HepG2 (cell line): ENCODE results near the gene KLF13. TPM values are rescaled to one million over a fixed set of nuclear protein-coding genes. Genes with fewer than 3 reads are reported as not detected.

ENCODE experiments used
- ATAC-seq: fragments of 200-7000 bp; cut with Tn5 transposase; 3 replicates; pipeline ENCODE4 v1.9.1; 2020; ENCODE audit warnings: mild to moderate bottlenecking, moderate library complexity
- BruUV-seq: library from RNA; stranded (reverse); fragments of 400-500 nt; replicated peaks from 2 replicates; lab custom pipeline; 2021; lab: Mats Ljungman, UMichigan
- CTCF ChIA-PET: fragments of 300-600 bp; formaldehyde crosslinking; extraction: SDS; loops from one replicate; lab custom pipeline; 2021; ENCODE audit warnings: low total read pairs, inconsistent platforms, low intra/inter-chr PET ratio; lab: Yijun Ruan, JAX
- POLR2A ChIA-PET: fragments of 350-600 bp; sonication (Branson Sonifier 250); formaldehyde crosslinking; loops from one replicate; lab custom pipeline; 2020; ENCODE audit warnings: antibody characterized with exemption, inconsistent platforms; lab: Yijun Ruan, JAX
- DNase-seq: peaks from one replicate; pipeline ENCODE4 v3.0.0-alpha.2; 2015; ENCODE audit warnings: low spot score
- FAIRE-seq: peaks from 3 replicates; lab custom pipeline; 2011; peaks lifted over from hg19 to GRCh38; lab: Jason Lieb, UNC
- H2AFZ ChIP-seq: one replicate; pipeline ENCODE4 v1.6.1; 2011; ENCODE audit warnings: low read length, inconsistent platforms
- H3K27ac ChIP-seq: fragments of 300-600 bp; 3 replicates; pipeline ENCODE4 v1.8.0; 2011; ENCODE audit warnings: mixed run types, mild to moderate bottlenecking, mixed read lengths, low read length, inconsistent platforms; ENCODE audit not compliant: insufficient read depth; ENCODE audit errors: extremely low read length
- H3K27me3 ChIP-seq, 2 experiments: fragments of 200-600 bp in 1 of 2; 2 replicates in 1 of 2; 3 replicates in 1 of 2; pipeline versions ENCODE4 v1.6.0 to v1.8.0; 2011; ENCODE audit warnings: low read length in 2 of 2, mild to moderate bottlenecking in 2 of 2, moderate library complexity in 2 of 2, inconsistent platforms in 1 of 2; ENCODE audit not compliant: insufficient read depth in 2 of 2, control insufficient read depth in 1 of 2
- H3K36me3 ChIP-seq, 2 experiments: fragments of 200-600 bp in 1 of 2; replicated peaks in 1 of 2; 2 replicates in 1 of 2; 3 replicates in 1 of 2; pipeline versions ENCODE4 v1.5.1 to v1.8.0; 2011; ENCODE audit warnings: low read length in 2 of 2, inconsistent platforms in 1 of 2; ENCODE audit not compliant: insufficient read depth in 2 of 2, control insufficient read depth in 1 of 2
- H3K4me1 ChIP-seq: 2 replicates; pipeline ENCODE4 v1.5.1; 2012; ENCODE audit warnings: low read length, inconsistent platforms; ENCODE audit not compliant: insufficient read depth
- H3K4me2 ChIP-seq: 2 replicates; pipeline ENCODE4 v1.6.0; 2011; ENCODE audit warnings: low read depth, low read length, inconsistent platforms
- H3K4me3 ChIP-seq, 3 experiments: fragments of 200-600 bp in 1 of 3; sonication (generic), shearing (Covaris generic) in 1 of 3; replicated peaks in 1 of 3; 2 replicates each; pipeline ENCODE4 v1.5.1; 2011 to 2016; ENCODE audit warnings: low read length in 3 of 3, inconsistent platforms in 2 of 3, low read depth in 2 of 3, mild to moderate bottlenecking in 2 of 3, control low read depth in 1 of 3, mixed read lengths in 1 of 3; ENCODE audit not compliant: insufficient read depth in 1 of 3
- H3K79me2 ChIP-seq: one replicate; pipeline ENCODE4 v1.6.1; 2011; ENCODE audit warnings: low read length, inconsistent platforms; ENCODE audit not compliant: insufficient read depth
- H3K9ac ChIP-seq: 2 replicates; pipeline ENCODE4 v1.6.0; 2011; ENCODE audit warnings: mild to moderate bottlenecking, low read depth, low read length, inconsistent platforms; ENCODE audit not compliant: insufficient read depth
- H3K9me3 ChIP-seq: 2 replicates; pipeline ENCODE4 v1.5.1; 2012; ENCODE audit warnings: mild to moderate bottlenecking, low read length
- H4K20me1 ChIP-seq: 2 replicates; pipeline ENCODE4 v1.6.0; 2011; ENCODE audit warnings: inconsistent platforms, mild to moderate bottlenecking, low read length, moderate library complexity; ENCODE audit not compliant: insufficient read depth
- ATF1 ChIP-seq: IDR thresholded peaks from 2 replicates; pipeline ENCODE4 v1.6.1; 2016; ENCODE audit warnings: mild to moderate bottlenecking, control low read depth
- KAT2B ChIP-seq: fragments of 150-350 bp; IDR thresholded peaks from 2 replicates; pipeline ENCODE4 v1.6.1; 2014; ENCODE audit warnings: low read depth, low read length, borderline replicate concordance
- TEF ChIP-seq: sonication (generic); formaldehyde crosslinking; IDR thresholded peaks from 2 replicates; pipeline ENCODE4 v1.5.0; 2020; ENCODE audit warnings: missing genetic modification reagents
- TRIM24 ChIP-seq: sonication (generic); formaldehyde crosslinking; IDR thresholded peaks from 2 replicates; pipeline ENCODE4 v1.8.0; 2022; ENCODE audit warnings: mild to moderate bottlenecking, missing genetic modification reagents
- ZBTB39 ChIP-seq: sonication (generic); formaldehyde crosslinking; IDR thresholded peaks from 2 replicates; pipeline ENCODE4 v1.5.0; 2020; ENCODE audit warnings: missing genetic modification reagents
- ZMAT3 ChIP-seq: sonication (generic); formaldehyde crosslinking; conservative IDR thresholded peaks from 2 replicates; pipeline ENCODE4 v1.7.0; 2021; ENCODE audit warnings: missing genetic modification reagents
- ZNF12 ChIP-seq: sonication (generic); formaldehyde crosslinking; IDR thresholded peaks from 2 replicates; pipeline ENCODE4 v1.5.0; 2020; ENCODE audit warnings: missing genetic modification reagents
- ZNF660 ChIP-seq: sonication (generic); formaldehyde crosslinking; IDR thresholded peaks from 2 replicates; pipeline ENCODE4 v1.5.1; 2020; ENCODE audit warnings: mild to moderate bottlenecking, low read depth, missing genetic modification reagents, borderline replicate concordance
- WGBS: methylation state at CpG from one replicate; pipeline ENCODE4 v1.1.6; 2017; ENCODE audit warnings: low lambda C conversion rate; 5-methylcytosine and 5-hydroxymethylcytosine counted together
- in situ Hi-C: cut with HindIII; loops from 2 replicates; pipeline ENCODE4 v1.10.0; 2017; ENCODE audit warnings: low pct_unique_long_range_greater_than_20kb; ENCODE audit not compliant: extremely low pct_ligation_motif_present
- intact Hi-C: fragments of 100-400 bp; cut with micrococcal nuclease; formaldehyde crosslinking; loops from one replicate; pipeline ENCODE4 v1.10.0; 2022; ENCODE audit not compliant: unreplicated experiment
- polyA plus RNA-seq, 8 experiments: library from polyadenylated mRNA; depleted of rRNA in 3 of 8; stranded (reverse) in 7 of 8; unstranded in 1 of 8; fragments of >200 nt; fragmentation: Illumina TruSeq in 4 of 8; extraction: Trizol in 4 of 8; gene quantifications; 2 replicates each; pipeline versions ENCODE4 v1.2.1 to v1.2.3, GENCODE V29; 2011 to 2016; ENCODE audit warnings: low read depth in 4 of 8, missing spikeins in 1 of 8, mixed read lengths in 1 of 8; ENCODE audit not compliant: insufficient read depth in 1 of 8
- total RNA-seq, 5 experiments: library from RNA; depleted of rRNA; stranded (reverse); fragments of >200 nt; fragmentation: Illumina TruSeq; extraction: Trizol; gene quantifications; 2 replicates each; pipeline ENCODE4 v1.2.3, GENCODE V29; 2016; ENCODE audit warnings: low read depth in 1 of 5
- TF ChIP-seq, protein P1 (sequence below): sonication (generic); formaldehyde crosslinking; conservative IDR thresholded peaks from 2 replicates; pipeline ENCODE4 v1.4.0; 2020; ENCODE audit warnings: missing genetic modification reagents
- TF ChIP-seq, protein P2 (sequence below): sonication (generic); formaldehyde crosslinking; IDR thresholded peaks from 2 replicates; pipeline ENCODE4 v1.5.0; 2020; ENCODE audit warnings: mild to moderate bottlenecking, low read depth, missing genetic modification reagents, borderline replicate concordance

The KLF13 gene
- total and polyA plus RNA-seq, 2 of the 13 experiments (the other 11 are each of a cell fraction or from before 2014, with no cell fraction given), result 16.8 to 25.1 TPM

GRCh38 chr15:31345606-31346366 lies 19.2 kb downstream of the KLF13 start:
- CTCF ChIA-PET, result no interaction called here
- H3K4me1 ChIP-seq, result peaks cover 11% of the 10 kb centered on the region
- no peak for ATAC-seq

More at GRCh38 chr15:31345606-31346366, 19.2 kb downstream of the KLF13 start:
- no peak overlapping the region for H3K9ac ChIP-seq
- no TSS peak for BruUV-seq
- H4K20me1 ChIP-seq, result peaks cover 16% of the 10 kb centered on the region; the same call in 1 of the 2 replicates
- no peaks in the 10 kb centered on the region for H3K27me3 ChIP-seq
- in situ Hi-C loops, result no loop called here
- H3K4me3 ChIP-seq, result no peak overlapping the region
- POLR2A ChIA-PET, result no interaction called here
- no peak for DNase-seq
- H3K36me3 ChIP-seq, result peaks cover 3 to 6% of the 10 kb centered on the region in 2 experiments; a peak in 3 of 5 replicates
- H3K9me3 ChIP-seq, result no peaks in the 10 kb centered on the region
- H3K79me2 ChIP-seq, result peaks cover 33% of the 10 kb centered on the region
- no peak overlapping the region for H3K4me2 ChIP-seq
- no peak overlapping the region for H3K27ac ChIP-seq
- FAIRE-seq, result no peak
- intact Hi-C loops, result no loop called here
- H2AFZ ChIP-seq, result no peak overlapping the region
- WGBS, result 97% methylated on average over 8 of the region's 19 CpGs
- TF ChIP-seq, protein P1, sequence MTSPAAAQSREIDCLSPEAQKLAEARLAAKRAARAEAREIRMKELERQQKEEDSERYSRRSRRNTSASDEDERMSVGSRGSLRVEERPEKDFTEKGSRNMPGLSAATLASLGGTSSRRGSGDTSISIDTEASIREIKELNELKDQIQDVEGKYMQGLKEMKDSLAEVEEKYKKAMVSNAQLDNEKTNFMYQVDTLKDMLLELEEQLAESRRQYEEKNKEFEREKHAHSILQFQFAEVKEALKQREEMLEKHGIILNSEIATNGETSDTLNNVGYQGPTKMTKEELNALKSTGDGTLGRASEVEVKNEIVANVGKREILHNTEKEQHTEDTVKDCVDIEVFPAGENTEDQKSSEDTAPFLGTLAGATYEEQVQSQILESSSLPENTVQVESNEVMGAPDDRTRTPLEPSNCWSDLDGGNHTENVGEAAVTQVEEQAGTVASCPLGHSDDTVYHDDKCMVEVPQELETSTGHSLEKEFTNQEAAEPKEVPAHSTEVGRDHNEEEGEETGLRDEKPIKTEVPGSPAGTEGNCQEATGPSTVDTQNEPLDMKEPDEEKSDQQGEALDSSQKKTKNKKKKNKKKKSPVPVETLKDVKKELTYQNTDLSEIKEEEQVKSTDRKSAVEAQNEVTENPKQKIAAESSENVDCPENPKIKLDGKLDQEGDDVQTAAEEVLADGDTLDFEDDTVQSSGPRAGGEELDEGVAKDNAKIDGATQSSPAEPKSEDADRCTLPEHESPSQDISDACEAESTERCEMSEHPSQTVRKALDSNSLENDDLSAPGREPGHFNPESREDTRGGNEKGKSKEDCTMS (CRISPR knock-in tag), result no peak
- no peak for TF ChIP-seq ZNF12 (CRISPR knock-in tag)
- no peak for TF ChIP-seq ATF1
- no peak for TF ChIP-seq TEF (CRISPR knock-in tag)
- TF ChIP-seq KAT2B, result no peak
- TF ChIP-seq, protein P2, sequence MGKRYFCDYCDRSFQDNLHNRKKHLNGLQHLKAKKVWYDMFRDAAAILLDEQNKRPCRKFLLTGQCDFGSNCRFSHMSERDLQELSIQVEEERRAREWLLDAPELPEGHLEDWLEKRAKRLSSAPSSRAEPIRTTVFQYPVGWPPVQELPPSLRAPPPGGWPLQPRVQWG (CRISPR knock-in tag), result no peak
- TF ChIP-seq ZNF660 (CRISPR knock-in tag), result no peak
- no peak for TF ChIP-seq ZBTB39 (CRISPR knock-in tag)
- TF ChIP-seq TRIM24 (CRISPR knock-in tag), result no peak
- no peak for TF ChIP-seq ZMAT3 (CRISPR knock-in tag)
- TF ChIP-seq, all 625 proteins: peak for 0
